ENCODE measurements around the gene CDC42SE1.
"Not testable (repeated sequence)": the region's sequence is repeated elsewhere in the genome, so short reads cannot be mapped to it uniquely, and the experiment has no call there.

CDC42SE1 gene, protein sequence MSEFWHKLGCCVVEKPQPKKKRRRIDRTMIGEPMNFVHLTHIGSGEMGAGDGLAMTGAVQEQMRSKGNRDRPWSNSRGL

DNA sequence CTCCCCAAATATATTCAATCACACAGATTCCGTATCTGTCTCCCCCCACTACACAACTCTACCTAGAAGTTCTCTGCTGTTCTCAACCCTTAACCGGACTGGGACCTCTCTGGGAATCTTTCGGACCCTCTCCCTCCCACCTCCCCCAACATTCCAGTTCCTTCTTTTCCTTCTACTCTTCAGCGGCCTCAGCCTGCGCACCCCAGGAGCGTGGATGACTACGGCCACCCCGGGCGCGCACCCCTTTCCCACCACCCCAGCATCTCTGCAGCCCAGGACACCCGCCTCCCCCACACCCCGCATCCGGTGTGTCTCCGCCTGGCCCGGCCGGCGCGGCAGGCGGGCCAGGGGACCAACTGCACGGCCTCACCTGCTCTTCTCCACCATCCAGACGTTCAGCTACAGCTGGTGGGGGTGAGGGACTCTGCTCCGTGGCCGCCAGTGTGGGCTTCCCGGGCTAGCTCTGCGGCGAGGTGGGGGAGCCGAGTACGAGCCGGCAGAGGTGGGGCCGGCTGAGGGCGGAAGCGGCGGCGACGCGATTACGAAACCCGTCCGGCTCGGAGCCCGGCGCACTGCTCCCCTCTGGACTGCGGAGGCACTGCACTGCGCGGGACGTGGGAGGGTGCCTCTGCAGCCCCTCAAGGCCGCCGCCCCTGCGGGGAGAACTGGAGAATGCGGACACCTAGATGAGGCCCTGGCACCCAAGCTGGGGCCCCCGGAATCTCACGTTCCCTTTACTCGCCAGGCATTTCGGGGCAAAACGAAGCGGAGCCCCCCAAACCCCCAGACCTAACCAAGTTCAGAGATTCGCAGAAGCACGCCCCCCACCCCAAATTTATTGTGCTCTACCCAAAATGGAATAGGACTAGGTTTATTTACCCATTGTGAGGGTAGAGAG is at the start of gene CDC42SE1:
CDC42SE1 (minus strand) TSS at position 514 of the 898 bp plus-strand sequence. CDS start 3,892 bp downstream, outside the sequence.
- DNase-seq = peak; percentile 73 to 90

DNA sequence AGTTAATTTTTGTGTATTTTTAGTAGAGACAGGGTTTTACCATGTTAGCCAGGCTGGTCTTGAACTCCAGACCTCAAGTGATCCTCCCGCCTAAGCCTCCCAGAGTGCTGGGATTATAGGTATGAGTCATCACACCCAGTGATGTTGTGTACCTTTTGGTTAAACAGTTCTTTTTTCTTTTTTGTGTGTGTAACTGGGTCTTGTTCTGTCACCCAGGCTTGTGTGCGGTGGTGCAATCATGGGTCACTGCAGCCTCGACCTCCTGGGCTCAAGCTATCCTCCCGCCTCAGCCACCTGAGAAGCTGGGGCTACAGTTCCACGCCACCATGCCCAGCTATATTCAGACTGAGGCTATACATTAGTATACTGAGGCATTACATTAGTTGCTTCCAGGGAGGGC is 48.9 kb upstream of the CDC42SE1 start:
- DNase-seq = no peak

DNA sequence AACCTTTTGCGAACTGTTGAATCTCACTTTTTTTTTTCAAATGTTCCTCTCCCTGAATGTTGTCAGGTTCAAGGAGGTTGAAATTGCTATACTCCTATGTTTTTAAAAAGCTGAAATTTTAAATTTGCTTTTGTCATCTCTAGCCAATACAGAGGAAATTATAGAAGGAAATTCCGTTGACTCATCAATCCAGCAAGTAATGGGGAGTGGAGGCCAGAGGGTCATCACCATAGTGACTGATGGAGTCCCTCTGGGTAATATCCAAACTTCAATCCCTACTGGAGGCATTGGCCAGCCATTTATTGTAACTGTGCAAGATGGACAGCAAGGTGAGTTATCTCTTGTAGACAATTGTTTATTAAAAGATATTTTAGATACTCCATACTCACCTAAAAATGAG is 47.5 kb upstream of the CDC42SE1 start:
- DNase-seq = no peak

DNA sequence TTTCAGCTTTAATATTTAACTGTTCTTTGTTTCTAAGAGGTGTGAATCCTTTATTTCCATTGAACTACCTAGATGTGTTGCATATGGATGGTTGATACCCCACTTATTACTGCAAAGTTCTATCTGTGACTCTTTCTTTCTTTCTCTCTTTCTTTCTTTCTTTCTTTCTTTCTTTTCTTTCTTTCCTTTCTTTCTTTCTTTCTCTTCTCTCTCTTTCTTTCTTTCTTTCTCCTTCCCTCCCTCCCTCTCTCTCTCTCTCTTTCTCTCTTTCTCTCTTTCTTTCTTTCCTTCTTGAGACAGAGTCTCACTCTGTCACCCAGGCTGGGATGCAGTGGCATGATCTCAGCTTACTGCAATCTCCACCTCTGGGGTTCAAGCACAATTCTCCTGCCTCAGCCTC is 45.2 kb upstream of the CDC42SE1 start:
- no peak for DNase-seq

DNA sequence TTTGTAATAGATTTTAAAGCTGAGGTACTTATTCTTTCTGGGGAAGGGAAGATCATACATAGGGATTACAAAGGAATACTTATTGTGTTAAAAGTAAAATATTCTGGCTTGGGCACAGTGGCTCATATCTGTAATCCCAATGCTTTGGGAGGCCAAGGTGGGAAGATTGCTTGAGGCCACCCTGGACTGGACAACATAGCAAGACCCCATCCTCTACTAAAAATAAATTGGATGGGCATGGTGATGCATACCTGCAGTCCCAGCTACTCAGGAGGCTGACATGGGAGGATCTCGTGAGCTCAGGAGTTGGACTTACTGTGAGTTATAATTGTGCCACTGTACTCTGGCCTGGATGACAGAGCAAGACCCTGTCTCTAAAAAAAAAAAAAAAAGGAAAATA is 38.7 kb upstream of the CDC42SE1 start:
- no peak for DNase-seq

DNA sequence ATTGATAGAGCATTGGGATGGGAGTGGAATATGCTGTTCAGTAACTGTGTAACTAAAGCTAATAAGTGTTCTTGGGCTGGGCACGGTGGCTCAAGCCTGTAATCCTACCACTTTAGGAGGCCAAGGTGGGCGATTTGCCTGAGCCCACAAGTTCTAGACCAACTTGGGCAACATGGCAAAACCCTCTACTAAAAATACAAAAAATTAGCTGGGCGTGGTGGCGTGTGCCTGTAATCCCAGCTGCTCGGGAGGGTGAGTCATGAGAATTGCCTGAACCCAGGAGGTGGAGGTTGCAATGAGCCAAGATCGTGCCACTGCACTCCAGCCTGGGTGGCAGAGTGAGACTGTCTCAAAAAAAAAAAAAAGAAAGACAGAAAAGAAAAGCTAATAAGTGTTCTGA is 38.0 kb upstream of the CDC42SE1 start:
- DNase-seq = not testable (repeated sequence)

DNA sequence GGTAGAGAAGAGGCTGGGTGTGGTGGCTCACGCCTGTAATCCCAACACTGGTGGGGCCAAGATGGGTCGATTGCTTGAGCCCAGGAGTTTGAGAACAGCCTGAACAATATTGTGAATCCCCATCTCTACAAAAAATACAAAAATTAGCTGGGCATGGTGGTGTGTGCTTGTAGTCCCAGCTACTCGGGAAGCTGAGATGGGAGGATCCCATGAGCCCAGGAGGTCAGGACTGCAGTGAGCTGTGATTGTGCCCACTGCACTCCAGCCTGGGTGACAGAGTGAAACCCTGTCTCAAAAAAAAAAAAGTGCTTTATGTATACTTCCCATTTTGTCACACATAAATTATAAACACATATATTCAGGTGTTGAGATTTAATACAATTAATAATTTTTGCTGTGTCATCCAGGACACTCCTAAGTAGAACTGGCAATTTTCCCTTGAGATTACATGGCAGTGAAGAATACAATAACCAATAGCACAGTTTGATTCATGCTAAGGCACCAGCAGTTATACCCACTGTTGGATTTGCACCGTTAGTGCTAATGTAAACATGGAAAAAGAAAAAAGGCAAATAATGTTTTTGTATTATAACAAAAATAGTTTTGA is 26.6 kb upstream of the CDC42SE1 start:
- DNase-seq = no peak

DNA sequence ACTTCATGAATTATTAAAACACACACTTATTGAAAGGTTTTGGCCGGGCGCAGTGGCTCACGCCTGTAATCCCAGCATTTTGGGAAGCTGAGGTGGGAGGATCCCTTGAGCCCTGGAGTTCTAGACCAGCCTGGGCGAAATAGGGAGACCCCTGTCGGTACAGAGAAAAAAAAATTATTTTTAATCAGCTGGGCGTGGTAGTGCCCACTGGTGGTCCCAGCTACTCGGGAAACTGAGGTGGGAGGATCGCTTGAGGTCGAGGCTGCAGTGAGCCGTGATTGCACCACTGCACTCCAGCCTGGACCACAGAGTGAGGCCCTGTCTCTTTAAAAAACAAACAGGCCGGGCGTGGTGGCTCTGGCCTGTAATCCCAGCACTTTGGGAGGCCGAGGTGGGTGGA is 12.8 kb upstream of the CDC42SE1 start:
- DNase-seq = no peak

DNA sequence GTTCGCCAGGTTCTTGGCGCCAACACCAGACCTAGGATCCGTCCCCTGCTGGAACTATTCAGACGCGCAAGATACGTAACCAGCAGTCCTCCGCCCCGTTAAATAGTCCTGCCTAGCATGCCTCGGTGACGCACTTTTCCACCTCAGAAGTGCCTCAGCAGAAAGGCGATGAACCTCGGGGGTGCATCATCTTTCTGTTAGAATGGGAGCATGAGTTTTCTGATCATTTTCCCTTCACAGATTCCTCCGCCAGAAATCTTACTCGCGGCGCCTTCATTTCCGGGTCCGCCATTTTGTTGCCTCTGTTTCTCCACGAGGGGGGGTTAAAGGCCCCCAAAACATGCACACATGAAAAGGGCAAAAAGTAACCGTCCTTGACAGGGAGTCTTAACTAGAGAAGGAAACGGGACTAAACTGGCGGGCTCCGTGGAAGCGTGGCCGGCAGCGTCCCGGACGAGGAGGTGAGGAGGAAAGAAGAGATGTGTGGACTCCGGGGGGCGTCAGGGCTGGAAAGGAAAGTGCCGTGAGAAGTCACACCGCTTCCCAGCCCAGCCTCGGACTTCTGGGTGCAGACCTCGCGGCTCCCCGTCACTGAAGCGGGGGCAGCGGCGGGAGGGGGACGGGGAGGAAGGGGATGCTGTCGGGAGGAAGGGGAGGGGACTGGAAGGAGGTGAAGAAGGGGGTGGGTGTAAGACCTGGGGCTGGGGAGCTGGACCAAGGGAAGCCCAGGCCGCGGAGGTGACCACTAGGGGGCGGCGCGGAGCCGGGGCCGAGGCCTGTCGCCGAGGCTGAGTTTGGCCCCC is 11.3 kb upstream of the CDC42SE1 start, which contains the start of gene GABPB2:
GABPB2 (plus strand) TSS at position 288 of the 803 bp plus-strand sequence. CDS start 17,429 bp downstream, outside the sequence.
- peak; percentile 90 to 95 for DNase-seq

DNA sequence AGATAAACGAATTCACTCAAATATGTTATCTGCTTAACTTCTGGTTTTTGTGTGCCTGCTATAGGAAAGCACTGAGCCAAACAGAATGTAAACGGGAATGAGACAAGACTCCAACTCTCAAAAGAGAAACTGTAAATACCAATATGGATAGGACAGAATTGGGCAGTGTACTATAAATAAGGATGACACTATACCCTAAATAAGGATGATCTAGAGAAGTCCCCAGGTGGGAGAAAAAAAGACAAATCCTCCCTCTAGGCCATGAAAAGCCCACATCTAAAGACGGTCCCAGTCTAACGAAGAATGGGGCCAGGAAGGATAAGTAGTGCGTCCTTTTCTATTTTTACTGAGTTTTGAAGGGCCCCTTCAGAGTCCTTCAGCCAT is 9.7 kb upstream of the CDC42SE1 start:
- peak in 1 of 2 experiments; percentile 96 for DNase-seq

DNA sequence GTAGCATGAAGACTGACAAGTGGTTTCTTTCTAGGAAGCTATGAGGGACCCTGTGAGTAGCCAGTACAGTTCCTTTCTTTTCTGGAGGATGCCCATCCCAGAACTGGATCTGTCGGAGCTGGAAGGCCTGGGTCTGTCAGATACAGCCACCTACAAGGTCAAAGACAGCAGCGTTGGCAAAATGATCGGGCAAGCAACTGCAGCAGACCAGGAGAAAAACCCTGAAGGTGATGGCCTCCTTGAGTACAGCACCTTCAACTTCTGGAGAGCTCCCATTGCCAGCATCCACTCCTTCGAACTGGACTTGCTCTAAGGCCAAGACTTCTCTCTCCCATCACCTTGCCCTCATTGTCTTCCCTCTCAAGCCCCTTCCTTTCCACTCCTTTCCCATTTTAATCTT is 7.8 kb upstream of the CDC42SE1 start:
- no peak for DNase-seq

DNA sequence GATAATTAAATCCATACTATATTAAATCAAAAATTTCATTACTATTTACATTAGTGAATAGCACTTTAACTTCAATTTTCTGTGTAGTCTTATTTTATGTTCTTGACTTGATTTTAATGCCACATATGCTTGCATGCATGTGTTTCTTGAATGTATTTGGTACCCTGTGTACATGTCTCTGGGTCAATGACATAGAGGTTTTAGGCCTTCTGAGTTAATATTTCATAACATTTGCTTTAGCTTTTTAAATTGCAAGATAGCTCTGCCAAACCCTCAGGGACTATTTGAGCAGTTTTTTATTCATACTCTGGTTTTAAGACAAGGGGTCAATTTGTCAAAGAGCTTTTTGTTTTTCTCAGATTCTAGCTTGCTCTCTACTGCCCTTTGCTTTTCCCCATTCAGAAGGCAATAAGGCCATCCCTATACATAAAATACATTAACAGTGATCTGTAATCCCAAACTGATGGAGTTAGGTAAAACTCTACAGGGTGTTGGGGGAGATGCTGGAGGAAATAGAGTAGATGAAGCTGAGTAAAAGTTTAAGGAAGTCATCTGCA is 5.7 kb upstream of the CDC42SE1 start:
- DNase-seq = no peak

DNA sequence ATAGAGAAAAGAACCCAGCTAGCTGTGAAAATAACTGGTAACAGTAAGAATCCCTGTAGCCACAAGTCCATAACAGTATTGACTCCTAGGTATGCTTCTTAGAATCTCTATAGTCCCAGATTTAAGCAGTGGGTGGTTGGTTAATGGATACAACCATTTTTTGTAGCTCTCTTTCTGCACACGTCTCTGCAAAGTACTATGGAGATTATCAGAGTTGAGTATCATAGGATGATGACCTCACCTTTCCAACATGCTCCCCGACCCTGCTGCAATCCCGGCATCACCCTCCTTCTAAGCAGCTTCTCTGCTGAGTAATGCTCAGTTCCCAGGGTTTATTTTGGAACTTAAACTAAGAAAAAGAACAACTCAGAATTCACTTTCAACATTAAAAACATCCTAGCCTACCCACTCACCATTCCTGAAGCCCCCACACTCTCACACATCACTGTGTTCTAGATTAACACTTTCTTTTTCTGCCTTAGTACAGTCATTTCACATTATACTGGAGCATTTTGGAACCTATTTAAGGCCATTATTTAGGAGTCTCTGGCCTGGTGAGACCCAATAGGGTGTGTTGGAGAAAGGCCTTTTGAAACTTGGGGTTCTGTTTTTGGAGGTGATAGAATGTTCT is 3.4 kb upstream of the CDC42SE1 start:
- DNase-seq = no peak

DNA sequence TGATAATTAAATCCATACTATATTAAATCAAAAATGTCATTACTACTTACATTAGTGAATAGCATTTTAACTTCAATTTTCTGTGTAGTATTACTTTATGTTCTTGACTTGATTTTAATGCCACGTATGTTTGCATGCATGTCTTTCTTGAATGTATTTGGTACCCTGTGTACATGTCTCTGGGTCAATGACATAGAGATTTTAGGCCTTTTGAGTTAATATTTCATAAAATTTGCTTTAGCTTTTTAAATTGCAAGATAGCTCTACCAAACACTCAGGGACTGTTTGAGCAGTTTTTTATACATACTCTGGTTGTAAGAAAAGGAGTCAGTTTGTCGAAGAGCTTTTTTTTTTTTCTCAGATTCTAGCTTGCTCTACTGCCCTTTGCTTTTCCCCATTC is 2.3 kb upstream of the CDC42SE1 start:
- DNase-seq = no peak

DNA sequence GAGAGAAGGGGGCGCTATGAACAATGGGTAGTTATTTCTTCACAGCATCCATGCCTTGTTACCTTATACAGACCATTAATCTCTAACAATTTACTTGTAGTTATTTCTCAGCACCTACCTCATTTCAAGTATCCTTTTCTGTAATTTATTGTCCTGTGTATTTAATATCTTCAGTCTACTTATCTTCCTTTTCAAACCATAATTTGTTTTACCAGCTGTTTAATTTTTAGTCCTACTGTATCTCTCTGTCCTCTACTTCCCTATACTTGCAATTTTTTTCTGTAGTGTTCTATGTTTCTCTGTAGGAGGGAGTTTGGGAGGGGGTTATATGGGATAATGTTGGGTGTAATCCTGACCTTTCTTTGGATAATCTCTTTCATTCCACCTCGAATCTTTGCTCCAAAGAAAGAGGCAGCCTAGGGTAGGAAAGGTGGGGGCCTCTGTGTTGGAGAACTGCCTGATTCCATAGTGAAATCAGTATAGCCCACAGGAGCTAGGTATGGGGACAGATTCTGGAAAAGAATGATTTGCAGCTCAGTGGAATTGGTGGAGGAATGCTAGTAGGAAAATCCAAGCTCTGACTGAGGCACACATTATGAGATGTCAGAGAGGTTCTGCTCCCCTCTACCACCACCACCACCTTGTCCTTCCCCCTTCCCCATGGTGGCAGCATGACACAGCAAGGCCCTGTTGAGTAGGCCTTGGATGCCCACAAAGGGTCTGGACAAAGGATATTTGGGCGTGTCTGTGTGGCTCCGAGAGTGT is 1.4 kb upstream of the CDC42SE1 start:
- peak; percentile 29 to 63 for DNase-seq

DNA sequence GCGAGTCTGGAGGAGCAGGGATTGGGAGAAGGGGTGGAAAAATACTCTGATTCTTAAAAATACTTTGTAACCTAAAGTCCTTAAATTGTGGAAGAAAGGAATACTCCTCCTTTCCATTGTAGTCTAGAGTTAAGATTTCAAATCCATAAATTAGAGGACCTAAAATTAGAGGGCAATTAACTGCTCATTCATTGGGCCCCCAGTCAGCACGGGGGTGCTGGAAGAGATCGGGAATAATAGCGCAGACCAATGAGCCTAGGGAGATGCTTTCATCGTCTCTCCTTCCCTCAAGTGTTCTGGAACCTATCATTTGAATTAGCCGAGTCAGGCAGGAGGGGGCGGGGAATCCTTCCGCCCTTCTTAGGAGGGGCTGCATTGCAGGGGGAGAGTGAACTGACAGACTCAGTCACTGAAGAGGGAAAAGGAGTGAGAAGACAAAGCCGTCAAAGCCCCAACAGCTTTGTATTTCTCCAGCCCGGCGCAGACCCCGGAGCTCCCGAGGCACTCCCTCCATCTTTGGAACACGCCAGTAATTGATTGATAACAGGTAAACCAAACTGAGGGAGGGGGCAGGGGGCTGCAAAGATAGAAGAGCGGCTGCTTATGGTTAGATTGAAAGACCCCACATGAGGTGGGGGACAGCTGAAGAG is 710 bp upstream of the CDC42SE1 start, which contains the start of gene MLLT11:
MLLT11 (plus strand) TSS at position 391 of the 650 bp plus-strand sequence. CDS start 6,828 bp downstream, outside the sequence.
- peak; percentile 84 to 91 for DNase-seq

DNA sequence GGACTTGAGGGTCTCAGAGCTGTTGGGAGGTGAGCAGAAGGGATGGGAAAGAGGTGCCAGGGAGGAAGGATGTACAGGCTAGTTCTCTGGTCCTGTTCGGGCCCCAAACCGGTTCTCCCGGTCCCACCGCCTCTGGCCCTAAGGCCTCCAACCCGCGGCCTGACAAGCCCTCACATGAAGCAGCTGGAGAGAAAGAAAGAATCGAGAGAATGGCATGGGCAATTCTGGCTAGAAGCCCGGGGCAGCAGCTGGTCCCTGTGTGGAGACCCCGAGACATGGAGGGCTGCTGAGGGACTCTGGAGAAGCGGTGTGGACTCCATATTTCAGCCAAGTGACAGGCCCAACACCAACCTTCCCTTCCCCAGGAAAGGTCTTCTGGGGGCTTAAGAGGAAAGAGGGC is 730 bp downstream of the CDC42SE1 start:
- no peak for DNase-seq

DNA sequence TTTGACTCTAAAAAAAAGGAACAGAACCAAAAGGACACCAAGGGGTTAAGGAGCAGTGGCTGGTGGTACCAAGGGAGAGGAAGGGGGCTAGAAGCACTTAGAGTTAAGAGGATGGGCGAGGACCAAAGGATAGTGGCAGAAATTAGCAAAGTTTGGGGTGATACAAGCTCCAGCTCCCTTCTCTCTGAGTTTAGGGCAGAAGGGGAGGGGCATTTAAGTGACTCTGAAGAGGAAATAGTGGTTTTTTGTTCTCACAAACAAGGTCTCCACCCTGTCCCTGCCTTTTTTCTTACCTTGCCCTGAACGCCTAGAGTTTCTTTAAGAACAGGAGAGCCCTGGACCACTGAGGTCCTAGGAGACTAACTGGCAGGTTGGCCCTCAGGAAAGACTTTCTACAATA is 3.3 kb downstream of the CDC42SE1 start:
- no peak for DNase-seq

DNA sequence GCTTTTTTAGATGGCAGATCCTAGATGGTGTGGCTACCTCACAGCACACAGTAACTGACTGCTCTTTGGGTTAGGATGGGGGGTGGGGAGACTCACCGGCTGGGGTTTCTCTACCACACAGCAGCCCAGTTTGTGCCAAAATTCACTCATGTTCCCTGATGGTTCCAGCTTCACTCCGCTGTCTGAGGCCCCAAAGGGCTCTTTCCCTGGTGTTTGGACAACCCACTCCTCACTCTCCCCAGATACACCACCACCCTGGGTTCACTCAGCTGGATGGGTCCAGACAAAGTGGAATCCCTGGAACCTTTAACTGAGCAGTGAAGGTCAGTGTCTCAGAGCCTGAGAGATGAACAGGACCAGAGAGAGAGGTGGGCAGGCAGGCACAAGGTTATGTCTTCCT is 3.8 kb downstream of the CDC42SE1 start:
- DNase-seq = no peak

DNA sequence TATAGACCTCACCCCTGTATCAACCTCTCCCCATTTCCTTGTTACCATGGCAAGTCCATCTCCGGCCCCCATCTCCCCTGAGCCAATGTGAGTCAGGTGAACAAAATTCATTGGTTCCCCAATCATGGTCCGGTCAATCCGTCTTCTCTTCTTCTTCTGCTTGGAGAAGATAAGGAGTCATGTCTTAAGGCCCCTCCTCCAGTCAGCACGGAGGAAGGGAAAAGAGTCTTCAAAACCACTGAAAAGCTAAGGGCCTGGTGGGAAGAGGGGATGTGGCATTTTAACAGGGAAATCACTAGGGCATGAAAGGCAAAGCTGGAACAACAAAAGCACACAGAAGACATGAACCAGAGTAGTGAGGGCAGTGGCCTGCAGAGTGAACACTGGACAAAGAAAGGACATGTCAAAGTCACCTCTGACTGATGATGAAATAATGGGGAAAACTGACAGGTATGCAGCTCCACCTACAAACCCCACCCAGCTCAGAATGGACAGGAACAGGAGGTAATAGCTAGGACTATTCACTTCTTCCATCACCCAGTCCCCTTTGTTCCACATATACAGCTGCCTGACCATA is 4.4 kb downstream of the CDC42SE1 start:
- DNase-seq = no peak

All from NCI-H187 (cell line).